Measurements from ENCODE around the gene AXL.
A peak's percentile ranks its signal among the peaks of the same experiment; 100 is the strongest.

The AXL gene

DNA sequence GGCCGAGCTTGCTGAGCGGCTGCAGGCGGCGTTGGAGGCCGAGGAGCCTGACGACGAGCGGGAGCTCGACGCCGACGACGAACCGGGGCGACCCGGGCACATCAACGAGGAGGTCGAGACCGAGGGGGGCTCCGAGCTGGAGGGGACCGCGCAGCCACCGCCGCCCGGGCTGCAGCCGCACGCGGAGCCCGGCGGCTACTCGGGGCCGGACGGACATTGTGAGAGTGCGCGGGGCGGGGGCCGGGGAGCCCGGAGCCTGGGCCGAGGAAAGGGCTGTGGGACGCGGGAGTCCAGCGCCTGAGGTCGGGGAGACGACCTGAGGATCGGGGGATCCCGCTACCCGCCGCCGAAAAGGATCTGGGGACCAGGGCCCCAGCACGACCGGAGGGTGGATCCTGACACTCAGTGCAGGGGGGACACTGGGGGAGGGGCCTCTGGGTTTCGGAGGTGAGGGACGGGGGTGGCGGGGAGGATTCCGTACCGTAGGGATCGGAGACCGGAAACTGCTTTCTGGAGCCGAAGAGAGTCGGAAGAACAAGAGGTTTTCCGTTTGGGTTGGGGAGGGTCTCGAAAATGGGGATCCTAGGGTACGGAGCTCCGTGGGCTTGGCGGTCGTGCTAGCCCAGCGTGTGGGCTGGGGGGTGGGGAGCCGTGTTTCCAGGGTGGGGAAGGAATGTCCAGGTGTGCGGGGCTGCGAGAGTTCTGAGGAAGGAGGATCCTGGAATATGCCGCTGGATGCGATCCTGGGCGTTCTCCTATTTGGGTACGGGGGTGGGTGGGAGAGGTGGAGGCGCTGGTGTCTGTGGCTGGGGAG is 45.8 kb downstream of the AXL start:
- Histone ChIP-seq H2AFZ (ENCODE audit: low read length) (peak overlapping the region; percentile 9; the same call in 1 of the 2 replicates), H3K79me2 (ENCODE audit: insufficient read depth, low read length) (peaks cover 63% of the 10 kb centered on the region)

DNA sequence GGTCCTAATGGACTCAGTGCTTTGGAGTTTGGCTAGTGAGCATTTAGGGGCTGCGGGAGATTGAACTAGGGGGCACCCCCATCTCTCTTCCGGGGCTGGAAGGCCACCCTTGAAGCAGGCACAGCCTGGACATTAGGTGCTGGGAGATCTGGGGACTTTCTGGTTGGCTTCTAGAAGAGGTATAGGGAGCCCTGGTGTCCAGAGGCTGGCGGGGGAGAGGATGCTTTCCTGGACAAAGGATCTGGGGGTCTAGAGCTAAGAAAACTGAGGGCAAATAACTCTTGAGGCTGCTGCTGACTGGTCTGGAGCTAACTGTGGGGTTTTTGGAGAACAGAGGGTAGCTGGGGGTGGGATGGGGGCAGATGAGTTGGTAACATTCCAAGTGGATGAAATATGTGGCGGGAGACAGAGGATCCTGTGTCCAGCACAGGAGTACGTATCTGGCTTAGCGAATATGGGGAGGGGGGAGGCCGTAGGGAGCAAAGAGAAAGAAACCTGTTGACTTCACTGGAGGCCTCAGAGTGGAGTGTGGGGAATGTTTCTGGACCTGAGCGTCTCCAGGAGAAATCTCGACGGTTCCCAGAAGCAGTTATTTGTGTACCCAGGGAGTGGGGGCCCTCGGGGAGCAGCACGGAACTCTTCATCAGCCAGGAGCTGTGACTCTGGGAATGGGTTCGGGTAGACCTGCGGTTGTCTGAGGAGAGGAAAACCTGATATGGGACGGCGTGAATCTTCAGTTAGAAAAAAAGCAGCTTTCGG is 46.6 kb downstream of the AXL start:
- Histone ChIP-seq H3K36me3 (ENCODE audit: insufficient read depth, low read length) (peaks cover 28% of the 10 kb centered on the region), H3K4me3 (ENCODE audit: low read length, poor library complexity, severe bottlenecking) (peak overlapping the region; percentile 98), H3K9ac (ENCODE audit: low read depth, low read length, poor library complexity, severe bottlenecking) (peak overlapping the region; percentile 99), H3K9me2 (replicated peaks; ENCODE audit: low read depth, low read length) (no peaks in the 10 kb centered on the region), H3K79me2 (ENCODE audit: insufficient read depth, low read length) (peaks cover 70% of the 10 kb centered on the region), H2AFZ (ENCODE audit: low read length) (no peak overlapping the region), H3K4me1 (ENCODE audit: insufficient read depth, low read length, poor library complexity, severe bottlenecking) (peaks cover 29% of the 10 kb centered on the region), H3K4me2 (ENCODE audit: low read depth, low read length, poor library complexity, severe bottlenecking) (peak overlapping the region; percentile 97), H3K9me3 (ENCODE audit: insufficient read depth, low read depth, low read length) (no peaks in the 10 kb centered on the region), H3F3A (ENCODE audit: low read depth) (no peaks in the 10 kb centered on the region; the same call in 1 of the 2 replicates), H3K27me3 (ENCODE audit: insufficient read depth, low read length, poor library complexity, severe bottlenecking) (peaks cover 10% of the 10 kb centered on the region), H4K20me1 (ENCODE audit: insufficient read depth, low read length, poor library complexity, severe bottlenecking) (peaks cover 54% of the 10 kb centered on the region)
- TF ChIP-seq, protein P1, sequence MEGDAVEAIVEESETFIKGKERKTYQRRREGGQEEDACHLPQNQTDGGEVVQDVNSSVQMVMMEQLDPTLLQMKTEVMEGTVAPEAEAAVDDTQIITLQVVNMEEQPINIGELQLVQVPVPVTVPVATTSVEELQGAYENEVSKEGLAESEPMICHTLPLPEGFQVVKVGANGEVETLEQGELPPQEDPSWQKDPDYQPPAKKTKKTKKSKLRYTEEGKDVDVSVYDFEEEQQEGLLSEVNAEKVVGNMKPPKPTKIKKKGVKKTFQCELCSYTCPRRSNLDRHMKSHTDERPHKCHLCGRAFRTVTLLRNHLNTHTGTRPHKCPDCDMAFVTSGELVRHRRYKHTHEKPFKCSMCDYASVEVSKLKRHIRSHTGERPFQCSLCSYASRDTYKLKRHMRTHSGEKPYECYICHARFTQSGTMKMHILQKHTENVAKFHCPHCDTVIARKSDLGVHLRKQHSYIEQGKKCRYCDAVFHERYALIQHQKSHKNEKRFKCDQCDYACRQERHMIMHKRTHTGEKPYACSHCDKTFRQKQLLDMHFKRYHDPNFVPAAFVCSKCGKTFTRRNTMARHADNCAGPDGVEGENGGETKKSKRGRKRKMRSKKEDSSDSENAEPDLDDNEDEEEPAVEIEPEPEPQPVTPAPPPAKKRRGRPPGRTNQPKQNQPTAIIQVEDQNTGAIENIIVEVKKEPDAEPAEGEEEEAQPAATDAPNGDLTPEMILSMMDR (conservative IDR thresholded peaks at IDR 0.05; ENCODE audit: low read length), result no peak
- TF ChIP-seq EZH2phosphoT487 (IDR thresholded peaks at IDR 0.05; ENCODE audit: borderline replicate concordance), result no peak

More for the DNA sequence above, 45.8 kb downstream of the AXL start:
- Histone ChIP-seq H3K4me2 (ENCODE audit: low read depth, low read length, poor library complexity, severe bottlenecking) (peak overlapping the region; percentile 97), H3K9me3 (ENCODE audit: insufficient read depth, low read depth, low read length) (no peaks in the 10 kb centered on the region), H3K4me3 (ENCODE audit: low read length, poor library complexity, severe bottlenecking) (peak overlapping the region; percentile 98), H3K4me1 (ENCODE audit: insufficient read depth, low read length, poor library complexity, severe bottlenecking) (peaks cover 29% of the 10 kb centered on the region), H3F3A (ENCODE audit: low read depth) (no peaks in the 10 kb centered on the region; the same call in 1 of the 2 replicates), H3K9ac (ENCODE audit: low read depth, low read length, poor library complexity, severe bottlenecking) (peak overlapping the region; percentile 99), H4K20me1 (ENCODE audit: insufficient read depth, low read length, poor library complexity, severe bottlenecking) (peaks cover 51% of the 10 kb centered on the region), H3K36me3 (ENCODE audit: insufficient read depth, low read length) (peaks cover 22% of the 10 kb centered on the region), H3K9me2 (replicated peaks; ENCODE audit: low read depth, low read length) (no peaks in the 10 kb centered on the region), H3K27me3 (ENCODE audit: insufficient read depth, low read length, poor library complexity, severe bottlenecking) (peaks cover 10% of the 10 kb centered on the region)
- TF ChIP-seq, protein P1 (conservative IDR thresholded peaks at IDR 0.05; ENCODE audit: low read length), result no peak
- TF ChIP-seq EZH2phosphoT487 (IDR thresholded peaks at IDR 0.05; ENCODE audit: borderline replicate concordance), result no peak

DNA sequence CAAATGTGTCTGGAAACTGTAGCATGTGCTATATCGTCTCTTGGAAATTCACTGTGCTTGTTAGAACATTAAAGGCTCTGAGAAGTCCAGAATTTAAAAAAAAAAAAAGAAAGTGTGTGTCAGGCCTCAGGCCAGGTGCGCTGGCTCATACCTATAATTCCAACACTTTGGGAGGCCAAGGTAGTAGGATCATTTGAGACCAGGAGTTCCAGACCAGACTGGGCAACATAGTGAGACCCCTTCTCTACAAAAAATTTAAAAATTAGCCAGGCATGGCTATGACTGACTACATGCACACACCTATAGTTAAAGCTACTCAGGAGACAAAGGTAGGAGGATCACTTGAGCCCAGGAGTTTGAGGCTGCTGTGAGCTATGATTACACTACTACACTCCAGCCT is 50.0 kb downstream of the AXL start:
- TF ChIP-seq, protein P1 (conservative IDR thresholded peaks at IDR 0.05; ENCODE audit: low read length), result no peak
- no peak for TF ChIP-seq EZH2phosphoT487 (IDR thresholded peaks at IDR 0.05; ENCODE audit: borderline replicate concordance)
- H3K36me3 ChIP-seq (ENCODE audit: insufficient read depth, low read length), result peaks cover 63% of the 10 kb centered on the region
- peaks cover 95% of the 10 kb centered on the region for H3K79me2 ChIP-seq (ENCODE audit: insufficient read depth, low read length)

More for the DNA sequence above, 50.0 kb downstream of the AXL start:
- Histone ChIP-seq H3F3A (ENCODE audit: low read depth) (no peaks in the 10 kb centered on the region), H3K4me1 (ENCODE audit: insufficient read depth, low read length, poor library complexity, severe bottlenecking) (peaks cover 22% of the 10 kb centered on the region), H3K9ac (ENCODE audit: low read depth, low read length, poor library complexity, severe bottlenecking) (no peak overlapping the region), H2AFZ (ENCODE audit: low read length) (no peak overlapping the region), H3K4me2 (ENCODE audit: low read depth, low read length, poor library complexity, severe bottlenecking) (peak overlapping the region; percentile 97), H3K27me3 (ENCODE audit: insufficient read depth, low read length, poor library complexity, severe bottlenecking) (peaks cover 10% of the 10 kb centered on the region), H3K9me3 (ENCODE audit: insufficient read depth, low read depth, low read length) (no peaks in the 10 kb centered on the region), H4K20me1 (ENCODE audit: insufficient read depth, low read length, poor library complexity, severe bottlenecking) (peaks cover 84% of the 10 kb centered on the region), H3K4me3 (ENCODE audit: low read length, poor library complexity, severe bottlenecking) (no peak overlapping the region), H3K9me2 (replicated peaks; ENCODE audit: low read depth, low read length) (no peaks in the 10 kb centered on the region)

Measured in Loucy (cell line).